ENCODE data around the gene POLR2B.

GRCh38 chr4:57013543-57014120 lies 34.9 kb downstream of the POLR2B start:
- TF ChIP-seq CTCF (IDR thresholded peaks at IDR 0.05; ENCODE audit: poor library complexity) = no peak
- no peak for TF ChIP-seq EZH2 (IDR thresholded peaks at IDR 0.05; ENCODE audit: borderline replicate concordance)
